K562 (cell line): Measurements from ENCODE around the gene DNAJC18. TPM values are rescaled to one million over a fixed set of nuclear protein-coding genes. Genes with fewer than 3 reads are reported as not detected.

Source experiments
- ATAC-seq: fragments of 200-7000 bp; cut with Tn5 transposase; 3 replicates; pipeline ENCODE4 v1.9.1; 2020; ENCODE audit warnings: moderate library complexity
- BruUV-seq: library from RNA; stranded (reverse); fragments of 400-500 nt; replicated peaks from 2 replicates; lab custom pipeline; 2021; lab: Mats Ljungman, UMichigan
- CTCF ChIA-PET: fragments of 300-600 bp; formaldehyde crosslinking; extraction: SDS; loops from one replicate; lab custom pipeline; 2021; ENCODE audit warnings: low intra/inter-chr PET ratio; lab: Yijun Ruan, JAX
- POLR2A ChIA-PET: fragments of 300-600, 350-650 bp; sonication (Branson Sonifier 250); formaldehyde crosslinking; extraction: SDS; loops from one replicate; lab custom pipeline; 2021; ENCODE audit warnings: antibody characterized with exemption, inconsistent platforms; lab: Yijun Ruan, JAX
- DNase-seq, 4 experiments: peaks; one replicate each; pipeline versions ENCODE4 v3.0.0 to v3.0.0-alpha.2; 2011 to 2018; ENCODE audit warnings: low spot score in 3 of 4, mixed read lengths in 3 of 4; ENCODE audit errors: extremely low read depth in 1 of 4
- FAIRE-seq: peaks from 2 replicates; lab custom pipeline; 2011; peaks lifted over from hg19 to GRCh38; lab: Jason Lieb, UNC
- H2AFZ ChIP-seq: 2 replicates; pipeline ENCODE4 v1.6.0; 2011; ENCODE audit warnings: low read depth, low read length, control low read depth, inconsistent platforms
- H3K27ac ChIP-seq: fragments of 200-600 bp; 3 replicates; pipeline ENCODE4 v1.8.0; 2011; ENCODE audit warnings: low read depth, mild to moderate bottlenecking, control low read depth, inconsistent platforms, low read length, moderate library complexity, mixed read lengths; ENCODE audit errors: extremely low read depth
- H3K27me3 ChIP-seq, 2 experiments: fragments of 300-600 bp in 1 of 2; 2 replicates in 1 of 2; 3 replicates in 1 of 2; pipeline versions ENCODE4 v1.6.0 to v1.8.0; 2011; ENCODE audit warnings: inconsistent platforms in 2 of 2, low read length in 2 of 2, mild to moderate bottlenecking in 1 of 2, mixed read lengths in 1 of 2, moderate library complexity in 1 of 2; ENCODE audit not compliant: control insufficient read depth in 2 of 2, insufficient read depth in 2 of 2
- H3K36me3 ChIP-seq: fragments of 300-600 bp; 3 replicates; pipeline ENCODE4 v1.8.0; 2011; ENCODE audit warnings: mild to moderate bottlenecking, low read length, inconsistent platforms; ENCODE audit not compliant: control insufficient read depth, insufficient read depth
- H3K4me1 ChIP-seq, 2 experiments: fragments of 200-600 bp in 1 of 2; replicated peaks in 1 of 2; 2 replicates in 1 of 2; 3 replicates in 1 of 2; pipeline versions ENCODE4 v1.5.1 to v1.8.0; 2011; ENCODE audit warnings: inconsistent platforms in 2 of 2, low read length in 2 of 2, mild to moderate bottlenecking in 1 of 2, mixed read lengths in 1 of 2, moderate library complexity in 1 of 2; ENCODE audit not compliant: control insufficient read depth in 2 of 2, insufficient read depth in 2 of 2
- H3K4me2 ChIP-seq: 2 replicates; pipeline ENCODE4 v1.6.1; 2011; ENCODE audit warnings: low read length, control low read depth, inconsistent platforms, mixed read lengths; ENCODE audit not compliant: insufficient read depth
- H3K4me3 ChIP-seq: fragments of 200-600 bp; sonication (generic), shearing (Covaris generic); 2 replicates; pipeline ENCODE4 v1.5.1; 2016; ENCODE audit warnings: control low read depth, inconsistent platforms
- H3K79me2 ChIP-seq: fragments of 200-600 bp; 3 replicates; pipeline ENCODE4 v1.8.0; 2011; ENCODE audit warnings: low read length, inconsistent platforms; ENCODE audit not compliant: control insufficient read depth, insufficient read depth
- H3K9ac ChIP-seq, 2 experiments: 2 replicates each; pipeline versions ENCODE4 v1.6.0 to v1.6.1; 2011; ENCODE audit warnings: low read depth in 2 of 2, low read length in 2 of 2, control low read depth in 1 of 2, inconsistent platforms in 1 of 2, mild to moderate bottlenecking in 1 of 2, mixed read lengths in 1 of 2; ENCODE audit not compliant: insufficient read depth in 1 of 2
- H3K9me1 ChIP-seq: one replicate; pipeline ENCODE4 v1.6.0; 2011; ENCODE audit warnings: inconsistent platforms, mild to moderate bottlenecking, low read length, moderate library complexity; ENCODE audit not compliant: control insufficient read depth, insufficient read depth
- H3K9me3 ChIP-seq: replicated peaks from 2 replicates; pipeline ENCODE4 v1.5.1; 2011; ENCODE audit warnings: low read depth, low read length, inconsistent platforms; ENCODE audit not compliant: control insufficient read depth, insufficient read depth
- H4K20me1 ChIP-seq: replicated peaks from 2 replicates; pipeline ENCODE4 v1.6.1; 2011; ENCODE audit warnings: low read length, inconsistent platforms, mixed read lengths; ENCODE audit not compliant: control insufficient read depth, insufficient read depth
- BCOR ChIP-seq: fragments of 450-650 bp; IDR thresholded peaks from 2 replicates; pipeline ENCODE4 v1.6.1; 2016
- HNRNPH1 ChIP-seq: fragments of 200-400 bp; formaldehyde crosslinking; optimal IDR thresholded peaks from 2 replicates; pipeline ENCODE3; 2017; ENCODE audit warnings: low read depth, mild to moderate bottlenecking, low read length, moderate library complexity
- NCOA1 ChIP-seq: fragments of 450-650 bp; IDR thresholded peaks from 2 replicates; pipeline ENCODE4 v1.6.1; 2016; ENCODE audit warnings: low read depth
- NFE2L1 ChIP-seq: fragments of 450-650 bp; IDR thresholded peaks from 2 replicates; pipeline ENCODE4 v1.6.1; 2016; ENCODE audit warnings: missing genetic modification characterization, low read depth, mild to moderate bottlenecking, missing compliant biosample characterization, moderate library complexity, borderline replicate concordance
- NR2C1 ChIP-seq, 2 experiments: fragments of 450-650 bp; IDR thresholded peaks; 2 replicates each; pipeline ENCODE4 v1.6.1; 2017; ENCODE audit warnings: mild to moderate bottlenecking in 2 of 2, antibody characterized with exemption in 1 of 2, inconsistent platforms in 1 of 2, missing compliant biosample characterization in 1 of 2, missing genetic modification characterization in 1 of 2
- PTRF ChIP-seq: fragments of 450-650 bp; IDR thresholded peaks from 2 replicates; pipeline ENCODE4 v1.6.1; 2016; ENCODE audit warnings: mild to moderate bottlenecking, missing genetic modification characterization, missing compliant biosample characterization
- RBM25 ChIP-seq: fragments of 200-400 bp; formaldehyde crosslinking; IDR thresholded peaks from 2 replicates; pipeline ENCODE4 v1.6.1; 2018; ENCODE audit warnings: low read length, low read depth, moderate library complexity; ENCODE audit not compliant: severe bottlenecking
- SREBF2 ChIP-seq: sonication (generic); formaldehyde crosslinking; IDR thresholded peaks from 2 replicates; pipeline ENCODE4 v1.4.0; 2020; ENCODE audit warnings: mild to moderate bottlenecking, missing genetic modification reagents
- ZKSCAN1 ChIP-seq: fragments of 150-350 bp; IDR thresholded peaks from 2 replicates; pipeline ENCODE4 v1.6.1; 2016; ENCODE audit warnings: low read depth, low read length
- ZNF146 ChIP-seq: IDR thresholded peaks from one replicate; pipeline ENCODE4 v1.6.1; 2018; ENCODE audit warnings: missing compliant biosample characterization; ENCODE audit not compliant: unreplicated experiment
- WGBS: fragments of 100-300 bp; shearing (Covaris generic); methylation state at CpG from one replicate; pipeline ENCODE4 v1.1.6; 2016; ENCODE audit warnings: low coverage, mixed read lengths; ENCODE audit not compliant: insufficient coverage; ENCODE audit errors: missing lambda C conversion rate; 5-methylcytosine and 5-hydroxymethylcytosine counted together
- in situ Hi-C: fragments of 300-500 bp; cut with MboI; formaldehyde crosslinking; loops from 4 replicates; pipeline ENCODE4 v1.15.0; 2018; ENCODE audit warnings: inconsistent platforms, mixed read lengths
- intact Hi-C: fragments of 100-400 bp; cut with micrococcal nuclease; formaldehyde crosslinking; loops from 2 replicates; pipeline ENCODE4 v1.14.2; 2022
- polyA plus RNA-seq, 8 experiments: library from polyadenylated mRNA; depleted of rRNA in 4 of 8; stranded (reverse) in 5 of 8; unstranded in 3 of 8; fragments of >200 nt; fragmentation: Nextera tagmentation in 2 of 8; fragmentation: Illumina TruSeq in 1 of 8; extraction: Ambion mirVana in 2 of 8; extraction: Trizol in 1 of 8; gene quantifications; 2 replicates each; pipeline versions ENCODE4 v1.2.1 to v1.2.3, GENCODE V29; 2011 to 2014; ENCODE audit warnings: inconsistent platforms in 1 of 8, missing spikeins in 1 of 8
- total RNA-seq, 7 experiments: library from RNA; depleted of rRNA in 6 of 7; stranded (reverse); fragments of >200 nt in 6 of 7; fragmentation: Illumina TruSeq in 2 of 7; extraction: Trizol in 2 of 7; gene quantifications; 2 replicates each; pipeline versions ENCODE4 v1.2.1 to v1.2.3, GENCODE V29; 2011 to 2021; ENCODE audit warnings: low replicate concordance in 1 of 7
- TF ChIP-seq, protein P1 (sequence below): fragments of 450-650 bp; IDR thresholded peaks from 2 replicates; pipeline ENCODE4 v1.6.1; 2017; ENCODE audit warnings: antibody characterized with exemption, mild to moderate bottlenecking
- TF ChIP-seq, protein P2 (sequence below), 2 experiments: IDR thresholded peaks; 2 replicates each; pipeline ENCODE4 v1.6.1; 2012; ENCODE audit warnings: improper control_type of control experiment in 2 of 2, low read depth in 2 of 2, low read length in 2 of 2, borderline replicate concordance in 1 of 2

Gene DNAJC18
- total and polyA plus RNA-seq, 9 of the 15 experiments (the other 6 are each of a cell fraction or from before 2014, with no cell fraction given), result 1.5 to 13.3 (median 7.5) TPM

DNA sequence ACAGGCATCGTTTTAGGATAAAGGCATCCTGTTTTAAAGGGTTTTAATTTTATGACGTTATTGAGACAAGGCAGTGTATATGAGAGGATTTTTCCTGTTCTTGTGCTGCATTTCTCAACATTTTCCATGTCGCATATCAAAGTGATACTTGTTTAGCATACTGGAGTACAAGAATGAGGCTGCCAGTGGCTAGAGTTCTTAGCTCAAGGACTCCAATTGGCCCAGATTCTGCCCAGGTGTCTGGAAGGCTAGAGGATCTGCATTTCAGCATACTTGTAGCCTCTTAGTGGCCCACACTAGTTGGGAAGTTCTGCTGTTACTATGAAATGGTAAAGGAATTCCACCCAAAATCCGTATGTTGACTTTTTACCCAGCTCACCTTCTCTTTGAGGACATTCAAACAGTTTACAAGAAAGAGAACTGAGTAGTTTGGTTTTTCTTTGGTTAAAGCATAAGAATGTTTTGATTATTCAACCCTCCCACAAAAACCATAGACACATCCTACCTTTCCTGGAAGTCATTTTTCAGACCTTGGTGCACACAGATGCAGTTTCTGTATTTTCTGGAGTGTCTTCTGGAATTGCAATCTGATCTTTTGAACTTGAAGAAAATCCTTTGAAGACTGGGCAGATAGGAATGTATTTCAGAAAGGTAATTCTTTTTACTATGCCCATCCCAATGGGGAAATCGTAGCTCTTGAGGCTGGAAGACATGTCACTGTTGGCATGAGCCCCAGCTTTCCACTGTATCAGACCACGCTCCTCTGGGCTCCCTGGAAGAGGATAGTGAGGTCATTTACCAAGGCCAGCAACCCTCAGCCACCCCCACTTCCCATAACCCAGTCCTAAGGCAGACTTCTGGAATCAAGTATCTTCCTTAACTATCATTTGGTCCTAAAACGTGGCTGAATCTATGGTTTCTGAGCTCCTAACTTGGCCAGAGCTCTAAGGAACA lies 67.6 kb downstream of the DNAJC18 start:
- H3K27ac ChIP-seq, result no peak overlapping the region
- H3K4me3 ChIP-seq, result no peak overlapping the region
- H4K20me1 ChIP-seq, result peaks cover under 1% of the 10 kb centered on the region; the same call in 1 of the 2 replicates
- FAIRE-seq, result no peak
- H2AFZ ChIP-seq, result no peak overlapping the region
- H3K36me3 ChIP-seq, result peaks cover 40% of the 10 kb centered on the region
- ChIA-PET POLR2A (interaction anchor here (0.6 to 2.4 kb wide), 8 partner anchors 10 to 412 kb away, joined by 3 to 8 read pairs (median 4); partner anchors contain the start of genes DNAJC18, PAIP2 and UBE2D2), CTCF (no interaction called here)
- no peak overlapping the region for H3K4me2 ChIP-seq
- H3K9me1 ChIP-seq, result no peaks in the 10 kb centered on the region
- TF ChIP-seq, protein P1, sequence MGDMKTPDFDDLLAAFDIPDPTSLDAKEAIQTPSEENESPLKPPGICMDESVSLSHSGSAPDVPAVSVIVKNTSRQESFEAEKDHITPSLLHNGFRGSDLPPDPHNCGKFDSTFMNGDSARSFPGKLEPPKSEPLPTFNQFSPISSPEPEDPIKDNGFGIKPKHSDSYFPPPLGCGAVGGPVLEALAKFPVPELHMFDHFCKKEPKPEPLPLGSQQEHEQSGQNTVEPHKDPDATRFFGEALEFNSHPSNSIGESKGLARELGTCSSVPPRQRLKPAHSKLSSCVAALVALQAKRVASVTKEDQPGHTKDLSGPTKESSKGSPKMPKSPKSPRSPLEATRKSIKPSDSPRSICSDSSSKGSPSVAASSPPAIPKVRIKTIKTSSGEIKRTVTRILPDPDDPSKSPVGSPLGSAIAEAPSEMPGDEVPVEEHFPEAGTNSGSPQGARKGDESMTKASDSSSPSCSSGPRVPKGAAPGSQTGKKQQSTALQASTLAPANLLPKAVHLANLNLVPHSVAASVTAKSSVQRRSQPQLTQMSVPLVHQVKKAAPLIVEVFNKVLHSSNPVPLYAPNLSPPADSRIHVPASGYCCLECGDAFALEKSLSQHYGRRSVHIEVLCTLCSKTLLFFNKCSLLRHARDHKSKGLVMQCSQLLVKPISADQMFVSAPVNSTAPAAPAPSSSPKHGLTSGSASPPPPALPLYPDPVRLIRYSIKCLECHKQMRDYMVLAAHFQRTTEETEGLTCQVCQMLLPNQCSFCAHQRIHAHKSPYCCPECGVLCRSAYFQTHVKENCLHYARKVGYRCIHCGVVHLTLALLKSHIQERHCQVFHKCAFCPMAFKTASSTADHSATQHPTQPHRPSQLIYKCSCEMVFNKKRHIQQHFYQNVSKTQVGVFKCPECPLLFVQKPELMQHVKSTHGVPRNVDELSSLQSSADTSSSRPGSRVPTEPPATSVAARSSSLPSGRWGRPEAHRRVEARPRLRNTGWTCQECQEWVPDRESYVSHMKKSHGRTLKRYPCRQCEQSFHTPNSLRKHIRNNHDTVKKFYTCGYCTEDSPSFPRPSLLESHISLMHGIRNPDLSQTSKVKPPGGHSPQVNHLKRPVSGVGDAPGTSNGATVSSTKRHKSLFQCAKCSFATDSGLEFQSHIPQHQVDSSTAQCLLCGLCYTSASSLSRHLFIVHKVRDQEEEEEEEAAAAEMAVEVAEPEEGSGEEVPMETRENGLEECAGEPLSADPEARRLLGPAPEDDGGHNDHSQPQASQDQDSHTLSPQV, result no peak
- TF ChIP-seq RBM25, result no peak
- TF ChIP-seq ZNF146 (CRISPR knock-in tag), result no peak
- TF ChIP-seq, protein P2, sequence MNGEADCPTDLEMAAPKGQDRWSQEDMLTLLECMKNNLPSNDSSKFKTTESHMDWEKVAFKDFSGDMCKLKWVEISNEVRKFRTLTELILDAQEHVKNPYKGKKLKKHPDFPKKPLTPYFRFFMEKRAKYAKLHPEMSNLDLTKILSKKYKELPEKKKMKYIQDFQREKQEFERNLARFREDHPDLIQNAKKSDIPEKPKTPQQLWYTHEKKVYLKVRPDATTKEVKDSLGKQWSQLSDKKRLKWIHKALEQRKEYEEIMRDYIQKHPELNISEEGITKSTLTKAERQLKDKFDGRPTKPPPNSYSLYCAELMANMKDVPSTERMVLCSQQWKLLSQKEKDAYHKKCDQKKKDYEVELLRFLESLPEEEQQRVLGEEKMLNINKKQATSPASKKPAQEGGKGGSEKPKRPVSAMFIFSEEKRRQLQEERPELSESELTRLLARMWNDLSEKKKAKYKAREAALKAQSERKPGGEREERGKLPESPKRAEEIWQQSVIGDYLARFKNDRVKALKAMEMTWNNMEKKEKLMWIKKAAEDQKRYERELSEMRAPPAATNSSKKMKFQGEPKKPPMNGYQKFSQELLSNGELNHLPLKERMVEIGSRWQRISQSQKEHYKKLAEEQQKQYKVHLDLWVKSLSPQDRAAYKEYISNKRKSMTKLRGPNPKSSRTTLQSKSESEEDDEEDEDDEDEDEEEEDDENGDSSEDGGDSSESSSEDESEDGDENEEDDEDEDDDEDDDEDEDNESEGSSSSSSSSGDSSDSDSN (IDR thresholded peaks at IDR 0.05; ENCODE audit: borderline replicate concordance in 1 of 2, low read depth in 2 of 2, low read length in 2 of 2), result no peak
- no peak for TF ChIP-seq SREBF2
- TF ChIP-seq PTRF, result no peak
- TF ChIP-seq NFE2L1 (tag), result no peak
- TF ChIP-seq HNRNPH1, result no peak
- TF ChIP-seq BCOR, result no peak
- no peak for TF ChIP-seq NR2C1 (IDR thresholded peaks at IDR 0.05)
- TF ChIP-seq NR2C1 (tag; IDR thresholded peaks at IDR 0.05), result no peak
- no peak for TF ChIP-seq NCOA1
- TF ChIP-seq ZKSCAN1, result no peak
- no peaks in the 10 kb centered on the region for H3K79me2 ChIP-seq
- in situ Hi-C loops (no loop called here), intact Hi-C loops (no loop called here)
- ATAC-seq, result no peak
- TSS peak; percentile 7 for BruUV-seq
- no peaks in the 10 kb centered on the region for H3K9me3 ChIP-seq
- H3K27me3 ChIP-seq, result no peaks in the 10 kb centered on the region
- 70% methylated on average over 7 of the region's 7 CpGs for WGBS
- DNase-seq, result no peak
- no peak overlapping the region for H3K9ac ChIP-seq
- H3K4me1 ChIP-seq, result no peaks in the 10 kb centered on the region
